Activated naive CD4-positive, alpha-beta T cell treated with anti-CD3 and anti-CD28 coated beads, Interleukin-2, amount 50 U/mL, for 72 hours (primary cell): ENCODE measurements around the gene KHSRP. TPM values are rescaled to one million over a fixed set of nuclear protein-coding genes. Genes with fewer than 3 reads are reported as not detected.
"Not testable (repeated sequence)": the region's sequence is repeated elsewhere in the genome, so short reads cannot be mapped to it uniquely, and the experiment has no call there.

Source experiments
- ATAC-seq, 2 donors: fragments of 150-1000 bp; cut with Tn5 transposase; 2 replicates each; pipeline ENCODE4 v1.10.0; 2021; ENCODE audit warnings: mild to moderate bottlenecking in 2 of 2, moderate library complexity in 2 of 2
- DNase-seq, 2 donors: peaks; one replicate each; pipeline ENCODE4 v3.0.0; 2021 to 2022; ENCODE audit warnings: low spot score in 2 of 2
- H3K27ac Mint-ChIP-seq, 2 donors: one replicate each; pipeline ENCODE4 v1.8.0; 2022; ENCODE audit warnings: mild to moderate bottlenecking in 2 of 2, mixed read lengths in 2 of 2
- H3K36me3 Mint-ChIP-seq, 2 donors: one replicate each; pipeline ENCODE4 v1.8.0; 2022; ENCODE audit warnings: mixed read lengths in 2 of 2
- H3K9me3 Mint-ChIP-seq, 2 donors: one replicate each; pipeline ENCODE4 v1.8.0; 2022; ENCODE audit warnings: mixed read lengths in 2 of 2
- total RNA-seq, 2 donors: library from RNA; stranded (reverse); gene quantifications; one replicate each; pipeline ENCODE4 v1.2.3, GENCODE V29; 2022

KHSRP gene
- total RNA-seq, 2 donors from 2014 or later: 240 to 353 TPM

GRCh38 chr19:6413291-6413690, 11.3 kb downstream of the KHSRP start:
- peaks cover 5 to 13% of the 10 kb centered on the region in 2 donors for H3K36me3 Mint-ChIP-seq
- no peak overlapping the region for H3K27ac Mint-ChIP-seq
- ATAC-seq (no peak), DNase-seq (no peak)
- no peaks in the 10 kb centered on the region for H3K9me3 Mint-ChIP-seq

- Mint-ChIP-seq H3K27ac (no peak overlapping the region), H3K36me3 (peaks cover 5 to 13% of the 10 kb centered on the region in 2 donors), H3K9me3 (no peaks in the 10 kb centered on the region)
- ATAC-seq: peak; percentile 60 to 66
- peak in 1 of 2 donors; percentile 63 for DNase-seq
These were observed 12.0 kb downstream of the KHSRP start for GRCh38 chr19:6412447-6413091.

- peaks cover 2 to 13% of the 10 kb centered on the region in 2 donors for H3K36me3 Mint-ChIP-seq
- peak; percentile 16 to 24 for ATAC-seq
- no peak for DNase-seq
- peak overlapping the region in 1 of 2 donors; percentile 44 for H3K27ac Mint-ChIP-seq
- H3K9me3 Mint-ChIP-seq: no peaks in the 10 kb centered on the region
These were observed 12.6 kb downstream of the KHSRP start for GRCh38 chr19:6412061-6412446.

- Mint-ChIP-seq H3K36me3 (peaks cover 0 to 8% of the 10 kb centered on the region in 2 donors), H3K27ac (no peak overlapping the region), H3K9me3 (no peaks in the 10 kb centered on the region)
- DNase-seq: no peak
- no peak for ATAC-seq
These were observed 15.3 kb downstream of the KHSRP start for GRCh38 chr19:6409346-6409745.

- H3K36me3 Mint-ChIP-seq: no peaks in the 10 kb centered on the region
- no peaks in the 10 kb centered on the region for H3K9me3 Mint-ChIP-seq
- DNase-seq (no peak), ATAC-seq (no peak)
- H3K27ac Mint-ChIP-seq: no peak overlapping the region
These were observed 18.2 kb downstream of the KHSRP start for GRCh38 chr19:6406401-6406800.

GRCh38 chr19:6402837-6403608, 21.6 kb downstream of the KHSRP start:
- no peak for DNase-seq
- no peaks in the 10 kb centered on the region for H3K36me3 Mint-ChIP-seq

GRCh38 chr19:6402058-6402457, 22.6 kb downstream of the KHSRP start:
- no peaks in the 10 kb centered on the region for H3K9me3 Mint-ChIP-seq
- H3K27ac Mint-ChIP-seq: no peak overlapping the region
- DNase-seq: no peak
- no peaks in the 10 kb centered on the region for H3K36me3 Mint-ChIP-seq
- ATAC-seq: no peak

More at GRCh38 chr19:6402837-6403608, 21.6 kb downstream of the KHSRP start:
- no peak for ATAC-seq
- Mint-ChIP-seq H3K9me3 (no peaks in the 10 kb centered on the region), H3K27ac (no peak overlapping the region)

GRCh38 chr19:6400062-6400944, 24.3 kb downstream of the KHSRP start:
- not testable (repeated sequence) for DNase-seq, H3K9me3 Mint-ChIP-seq, ATAC-seq, H3K36me3 Mint-ChIP-seq, H3K27ac Mint-ChIP-seq

GRCh38 chr19:6396305-6396704, 28.3 kb downstream of the KHSRP start:
- H3K36me3 Mint-ChIP-seq: peaks cover 17 to 22% of the 10 kb centered on the region in 2 donors
- no peaks in the 10 kb centered on the region for H3K9me3 Mint-ChIP-seq
- no peak for ATAC-seq
- DNase-seq: no peak
- H3K27ac Mint-ChIP-seq: no peak overlapping the region

- ATAC-seq: no peak
- Mint-ChIP-seq H3K9me3 (no peaks in the 10 kb centered on the region), H3K27ac (peak overlapping the region in 1 of 2 donors; percentile 93), H3K36me3 (peaks cover 22 to 28% of the 10 kb centered on the region in 2 donors)
- no peak for DNase-seq
These were observed 29.8 kb downstream of the KHSRP start for GRCh38 chr19:6394831-6395230.

GRCh38 chr19:6393983-6394412, 30.6 kb downstream of the KHSRP start:
- no peak for ATAC-seq
- DNase-seq: no peak

GRCh38 chr19:6393074-6393982, 31.3 kb downstream of the KHSRP start, which contains the start of gene GTF2F1:
TSS of gene GTF2F1 (minus strand) at chr19:6393164. CDS start at chr19:6392995, 169 bp downstream.
- ATAC-seq: peak; percentile 87 to 95

More at GRCh38 chr19:6393983-6394412, 30.6 kb downstream of the KHSRP start:
- peaks cover 22 to 28% of the 10 kb centered on the region in 2 donors for H3K36me3 Mint-ChIP-seq
- H3K9me3 Mint-ChIP-seq: no peaks in the 10 kb centered on the region
- H3K27ac Mint-ChIP-seq: peak overlapping the region; percentile 93 to 96

GRCh38 chr19:6392221-6393073, 32.2 kb downstream of the KHSRP start:
- DNase-seq: no peak
- ATAC-seq: no peak

More at GRCh38 chr19:6393074-6393982, 31.3 kb downstream of the KHSRP start, which contains the start of gene GTF2F1:
- Mint-ChIP-seq H3K27ac (peak within 1 kb of the TSS; percentile 93 to 96), H3K9me3 (no peaks in the 10 kb centered on the region), H3K36me3 (peaks cover 22 to 31% of the 10 kb centered on the region in 2 donors)
- DNase-seq: peak; percentile 91 to 92

GRCh38 chr19:6387372-6387771, 37.2 kb downstream of the KHSRP start:
- H3K36me3 Mint-ChIP-seq: peaks cover 14 to 34% of the 10 kb centered on the region in 2 donors
- DNase-seq (no peak), ATAC-seq (no peak)
- H3K9me3 Mint-ChIP-seq: no peaks in the 10 kb centered on the region
- peak overlapping the region in 1 of 2 donors; percentile 44 for H3K27ac Mint-ChIP-seq

More at GRCh38 chr19:6392221-6393073, 32.2 kb downstream of the KHSRP start:
- peaks cover 22 to 34% of the 10 kb centered on the region in 2 donors for H3K36me3 Mint-ChIP-seq
- no peaks in the 10 kb centered on the region for H3K9me3 Mint-ChIP-seq
- H3K27ac Mint-ChIP-seq: peak overlapping the region; percentile 93 to 96

- DNase-seq (no peak), ATAC-seq (no peak)
- Mint-ChIP-seq H3K36me3 (peaks cover 10 to 35% of the 10 kb centered on the region in 2 donors), H3K9me3 (no peaks in the 10 kb centered on the region), H3K27ac (peak overlapping the region in 1 of 2 donors; percentile 29)
These were observed 40.2 kb downstream of the KHSRP start for GRCh38 chr19:6384381-6384780.
